B cell (primary cell): Measurements from ENCODE around the gene PHYH. TPM values are rescaled to one million over a fixed set of nuclear protein-coding genes. Genes with fewer than 3 reads are reported as not detected.

ENCODE experiments used
- ATAC-seq: fragments of 200-7000 bp; cut with Tn5 transposase; one replicate; pipeline ENCODE4 v1.10.0; 2021; ENCODE audit warnings: low read depth, mild to moderate bottlenecking, moderate number of reproducible peaks, moderate library complexity
- CTCF ChIA-PET: fragments of 350-600 bp; sonication (Branson Sonifier 250); formaldehyde crosslinking; loops from one replicate; lab custom pipeline; 2021; ENCODE audit warnings: antibody characterized with exemption, inconsistent platforms; lab: Charles Lee
- POLR2A ChIA-PET: fragments of 350-600 bp; sonication (Branson Sonifier 250); formaldehyde crosslinking; loops from one replicate; lab custom pipeline; 2021; ENCODE audit warnings: antibody characterized with exemption; lab: Charles Lee
- DNase-seq: peaks from one replicate; pipeline ENCODE4 v3.0.0; 2013
- H2AFZ ChIP-seq: 2 replicates; pipeline ENCODE4 v1.6.1; 2012; ENCODE audit warnings: mild to moderate bottlenecking, low read depth, low read length; ENCODE audit not compliant: insufficient read depth, poor library complexity, severe bottlenecking
- H3K27ac ChIP-seq, 2 donors: 1 replicate in 1 of 2; 2 replicates in 1 of 2; pipeline ENCODE4 v1.5.1; 2012 to 2013; ENCODE audit warnings: low read length in 2 of 2, mild to moderate bottlenecking in 2 of 2, moderate library complexity in 1 of 2
- H3K27me3 ChIP-seq, 4 experiments: fragments of 200-600 bp in 1 of 4; sonication (generic) in 1 of 4; replicated peaks in 1 of 4; 1 replicate in 2 of 4; 2 replicates in 2 of 4; pipeline versions ENCODE4 v1.6.1 to v1.7.0; 2013 to 2016; ENCODE audit warnings: low read length in 3 of 4, mild to moderate bottlenecking in 2 of 4, mixed read lengths in 1 of 4, moderate library complexity in 1 of 4; ENCODE audit not compliant: insufficient read depth in 4 of 4, control insufficient read depth in 3 of 4; ENCODE audit errors: control extremely low read depth in 1 of 4
- H3K36me3 ChIP-seq, 2 experiments: replicated peaks in 1 of 2; 1 replicate in 1 of 2; 2 replicates in 1 of 2; pipeline versions ENCODE4 v1.6.1 to v1.7.1; 2013; ENCODE audit warnings: low read length in 1 of 2; ENCODE audit not compliant: insufficient read depth in 2 of 2, control insufficient read depth in 1 of 2; ENCODE audit errors: control extremely low read depth in 1 of 2, extremely low read depth in 1 of 2
- H3K4me1 ChIP-seq, 2 donors: fragments of 200-600 bp in 1 of 2; sonication (generic) in 1 of 2; 1 replicate in 1 of 2; 2 replicates in 1 of 2; pipeline versions ENCODE4 v1.5.1 to v1.6.1; 2013 to 2017; ENCODE audit warnings: low read length in 2 of 2; ENCODE audit not compliant: control insufficient read depth in 2 of 2, insufficient read depth in 2 of 2
- H3K4me2 ChIP-seq: replicated peaks from 2 replicates; pipeline ENCODE3; 2012; ENCODE audit warnings: mild to moderate bottlenecking, low read depth, low read length; ENCODE audit not compliant: poor library complexity, severe bottlenecking
- H3K4me3 ChIP-seq, 5 experiments: fragments of 200-600 bp in 1 of 5; sonication (generic) in 1 of 5; 1 replicate in 3 of 5; 2 replicates in 2 of 5; pipeline versions ENCODE4 v1.5.1 to v1.7.0; 2011 to 2016; ENCODE audit warnings: low read length in 4 of 5, mild to moderate bottlenecking in 4 of 5, low read depth in 2 of 5, control low read depth in 1 of 5, moderate library complexity in 1 of 5; ENCODE audit not compliant: insufficient read depth in 1 of 5; ENCODE audit errors: control extremely low read depth in 1 of 5, extremely low read depth in 1 of 5
- H3K79me2 ChIP-seq: fragments of 200-600 bp; sonication (generic); one replicate; pipeline ENCODE4 v1.6.0; 2016; ENCODE audit warnings: low read length; ENCODE audit not compliant: control insufficient read depth, insufficient read depth
- H3K9ac ChIP-seq: fragments of 200-600 bp; sonication (generic); 2 replicates; pipeline ENCODE4 v1.6.1; 2017; ENCODE audit warnings: mild to moderate bottlenecking, low read length, moderate library complexity
- H3K9me3 ChIP-seq, 3 donors: one replicate each; pipeline versions ENCODE4 v1.6.1 to v1.7.1; 2013; ENCODE audit warnings: low read length in 2 of 3; ENCODE audit not compliant: control insufficient read depth in 2 of 3, insufficient read depth in 1 of 3; ENCODE audit errors: control extremely low read depth in 1 of 3
- H4K20me1 ChIP-seq: 2 replicates; pipeline ENCODE4 v1.6.0; 2012; ENCODE audit warnings: mild to moderate bottlenecking, low read length; ENCODE audit not compliant: insufficient read depth, control insufficient read depth, poor library complexity, severe bottlenecking
- H3K27ac Mint-ChIP-seq: one replicate; pipeline ENCODE4 v1.8.0; 2021; ENCODE audit warnings: mixed read lengths
- H3K27me3 Mint-ChIP-seq: one replicate; pipeline ENCODE4 v1.8.0; 2021; ENCODE audit warnings: mixed read lengths
- H3K4me1 Mint-ChIP-seq: one replicate; pipeline ENCODE4 v1.8.0; 2021; ENCODE audit warnings: mixed read lengths
- H3K4me3 Mint-ChIP-seq: one replicate; pipeline ENCODE4 v1.8.0; 2021; ENCODE audit warnings: mixed read lengths
- H3K9me3 Mint-ChIP-seq: one replicate; pipeline ENCODE4 v1.8.0; 2022; ENCODE audit warnings: mixed read lengths; ENCODE audit not compliant: insufficient read depth
- CTCF ChIP-seq: fragments of 200-600 bp; IDR thresholded peaks from one replicate; pipeline ENCODE4 v1.8.0; 2022; ENCODE audit warnings: antibody characterized with exemption, mild to moderate bottlenecking
- EZH2 ChIP-seq: IDR thresholded peaks from 2 replicates; pipeline ENCODE4 v1.6.1; 2012; ENCODE audit warnings: borderline replicate concordance, low read depth, mild to moderate bottlenecking, moderate library complexity, low read length; ENCODE audit not compliant: insufficient read depth, poor library complexity, severe bottlenecking
- WGBS: methylation state at CpG from one replicate; pipeline ENCODE4 v1.1.5; 2013; ENCODE audit warnings: missing lambda C conversion rate; ENCODE audit not compliant: insufficient coverage; 5-methylcytosine and 5-hydroxymethylcytosine counted together
- intact Hi-C: fragments of 100-400 bp; cut with micrococcal nuclease; formaldehyde crosslinking; loops from one replicate; pipeline ENCODE4 v1.10.0; 2022
- polyA plus RNA-seq: library from polyadenylated mRNA; depleted of rRNA; stranded (reverse); fragments of >200 nt; gene quantifications from 2 replicates; pipeline ENCODE4 v1.2.3, GENCODE V29; 2012
- total RNA-seq, 2 donors: library from RNA; stranded (reverse); fragments of 120-200 nt in 1 of 2; gene quantifications; 1 replicate in 1 of 2; 2 replicates in 1 of 2; pipeline versions ENCODE4 v1.2.3 to v1.2.4, GENCODE V29; 2013 to 2022

PHYH gene
- total and polyA plus RNA-seq, 2 donors (not counting 1 experiment from before 2014, with no cell fraction given): 3.1 to 9.7 TPM

- Mint-ChIP-seq H3K4me3 (no peak overlapping the region), H3K27ac (no peak overlapping the region), H3K9me3 (no peaks in the 10 kb centered on the region), H3K4me1 (no peaks in the 10 kb centered on the region), H3K27me3 (no peaks in the 10 kb centered on the region)
- 95% methylated on average over 6 of the region's 6 CpGs for WGBS
- intact Hi-C loops: no loop called here
- TF ChIP-seq EZH2 (no peak), CTCF (no peak)
- H3K27me3 ChIP-seq: no peaks in the 10 kb centered on the region
- ChIA-PET POLR2A (no interaction called here), CTCF (no interaction called here)
- H2AFZ ChIP-seq: no peak overlapping the region
- H3K4me3 ChIP-seq: no peak overlapping the region
- no peak overlapping the region for H3K9ac ChIP-seq
- ATAC-seq (no peak), DNase-seq (no peak)
- no peaks in the 10 kb centered on the region for H3K36me3 ChIP-seq
- H3K27ac ChIP-seq: no peak overlapping the region
- H4K20me1 ChIP-seq: no peaks in the 10 kb centered on the region
- H3K79me2 ChIP-seq: no peaks in the 10 kb centered on the region
- H3K9me3 ChIP-seq: no peaks in the 10 kb centered on the region
- H3K4me1 ChIP-seq: no peaks in the 10 kb centered on the region
- H3K4me2 ChIP-seq: no peak overlapping the region
Observed at GRCh38 chr10:13231808-13232207, 68.1 kb downstream of the PHYH start.

GRCh38 chr10:13231190-13231589 is 68.7 kb downstream of the PHYH start:
- Histone ChIP-seq H3K9me3 (no peaks in the 10 kb centered on the region), H3K27ac (no peak overlapping the region), H3K27me3 (no peaks in the 10 kb centered on the region), H2AFZ (no peak overlapping the region), H3K4me2 (no peak overlapping the region), H3K4me1 (no peaks in the 10 kb centered on the region), H3K36me3 (no peaks in the 10 kb centered on the region), H4K20me1 (no peaks in the 10 kb centered on the region), H3K9ac (no peak overlapping the region), H3K79me2 (no peaks in the 10 kb centered on the region), H3K4me3 (no peak overlapping the region)
- Mint-ChIP-seq H3K9me3 (no peaks in the 10 kb centered on the region), H3K4me1 (no peaks in the 10 kb centered on the region), H3K4me3 (no peak overlapping the region), H3K27ac (no peak overlapping the region), H3K27me3 (no peaks in the 10 kb centered on the region)
- POLR2A ChIA-PET: no interaction called here
- ATAC-seq (no peak), DNase-seq (no peak)
- 93% methylated on average over 2 of the region's 9 CpGs for WGBS
- CTCF ChIA-PET: no interaction called here
- intact Hi-C loops: no loop called here
- TF ChIP-seq EZH2: no peak
- TF ChIP-seq CTCF: no peak

Other genes with a start within 250 kb of the PHYH start
- 42.8 and 42.9 TPM in 2 replicates for gene OPTN, start 199.9 kb downstream of the PHYH start, total RNA-seq
- 5.2 and 12.0 TPM in 2 replicates for gene OPTN, start 199.9 kb downstream of the PHYH start, polyA plus RNA-seq
- gene MCM10, start 138.5 kb downstream of the PHYH start, total RNA-seq: 0.15 and 0.42 TPM in 2 replicates
- 0.12 and 0.88 TPM in 2 replicates for gene MCM10, start 138.5 kb downstream of the PHYH start, polyA plus RNA-seq
- gene UCMA, start 65.7 kb downstream of the PHYH start, total RNA-seq: not detected in 2 replicates
- gene UCMA, start 65.7 kb downstream of the PHYH start, polyA plus RNA-seq: not detected in 2 replicates
- gene SEPHS1, start 48.2 kb upstream of the PHYH start, total RNA-seq: 25.3 and 29.1 TPM in 2 replicates
- gene SEPHS1, start 48.2 kb upstream of the PHYH start, polyA plus RNA-seq: 14.7 and 15.8 TPM in 2 replicates
- gene BEND7, start 228.9 kb upstream of the PHYH start, total RNA-seq: 0.41 TPM in 1 of 2 replicates, not detected in the other
- 0.09 and 0.10 TPM in 2 replicates for gene BEND7, start 228.9 kb upstream of the PHYH start, polyA plus RNA-seq